Activated T-cell treated with anti-CD3 and anti-CD28 coated beads, Interleukin-2, amount 50 U/mL, for 1 hour (primary cell): Measurements from ENCODE around the gene OLFML3.
"Not testable (repeated sequence)": the region's sequence is repeated elsewhere in the genome, so short reads cannot be mapped to it uniquely, and the experiment has no call there.

Source experiments
- DNase-seq: peaks from one replicate; pipeline ENCODE4 v3.0.0-alpha.2; 2020

Gene OLFML3, protein sequence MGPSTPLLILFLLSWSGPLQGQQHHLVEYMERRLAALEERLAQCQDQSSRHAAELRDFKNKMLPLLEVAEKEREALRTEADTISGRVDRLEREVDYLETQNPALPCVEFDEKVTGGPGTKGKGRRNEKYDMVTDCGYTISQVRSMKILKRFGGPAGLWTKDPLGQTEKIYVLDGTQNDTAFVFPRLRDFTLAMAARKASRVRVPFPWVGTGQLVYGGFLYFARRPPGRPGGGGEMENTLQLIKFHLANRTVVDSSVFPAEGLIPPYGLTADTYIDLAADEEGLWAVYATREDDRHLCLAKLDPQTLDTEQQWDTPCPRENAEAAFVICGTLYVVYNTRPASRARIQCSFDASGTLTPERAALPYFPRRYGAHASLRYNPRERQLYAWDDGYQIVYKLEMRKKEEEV

DNA sequence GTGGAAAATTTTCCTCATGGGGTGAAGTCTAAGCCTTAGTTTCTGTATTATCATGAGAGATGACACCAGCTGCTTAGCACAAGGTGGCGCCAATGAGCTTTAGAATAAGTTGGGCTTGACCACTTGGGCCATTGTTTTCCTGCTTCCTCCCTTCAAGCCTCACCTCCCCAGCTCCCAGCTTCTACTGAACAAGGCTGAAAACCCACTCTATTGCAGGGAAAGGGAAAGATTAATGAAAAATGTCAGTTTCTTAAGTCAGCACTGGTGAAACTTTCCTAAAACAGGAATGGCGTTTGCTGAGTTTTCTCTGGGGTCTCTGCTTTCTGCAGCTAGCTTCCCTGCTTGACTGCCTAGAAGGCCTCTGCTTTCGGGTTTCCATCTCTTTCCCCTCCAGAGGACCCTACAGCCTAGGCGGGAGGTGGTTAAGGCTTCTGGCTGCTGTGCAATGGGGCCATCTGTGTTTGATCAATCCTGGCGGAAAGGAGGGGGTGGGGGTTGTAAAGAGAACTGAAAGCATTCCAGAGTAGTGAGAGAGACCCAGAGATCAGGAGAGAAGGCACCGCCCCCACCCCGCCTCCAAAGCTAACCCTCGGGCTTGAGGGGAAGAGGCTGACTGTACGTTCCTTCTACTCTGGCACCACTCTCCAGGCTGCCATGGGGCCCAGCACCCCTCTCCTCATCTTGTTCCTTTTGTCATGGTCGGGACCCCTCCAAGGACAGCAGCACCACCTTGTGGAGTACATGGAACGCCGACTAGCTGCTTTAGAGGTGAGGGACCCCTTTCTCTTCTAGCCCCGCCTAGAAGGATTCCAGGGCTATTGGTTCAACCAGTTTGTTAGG, at the start of gene OLFML3:
OLFML3 (plus strand) TSS at position 612 of the 840 bp plus-strand sequence; CDS start at position 655, 43 bp downstream.
- no peak for DNase-seq

DNA sequence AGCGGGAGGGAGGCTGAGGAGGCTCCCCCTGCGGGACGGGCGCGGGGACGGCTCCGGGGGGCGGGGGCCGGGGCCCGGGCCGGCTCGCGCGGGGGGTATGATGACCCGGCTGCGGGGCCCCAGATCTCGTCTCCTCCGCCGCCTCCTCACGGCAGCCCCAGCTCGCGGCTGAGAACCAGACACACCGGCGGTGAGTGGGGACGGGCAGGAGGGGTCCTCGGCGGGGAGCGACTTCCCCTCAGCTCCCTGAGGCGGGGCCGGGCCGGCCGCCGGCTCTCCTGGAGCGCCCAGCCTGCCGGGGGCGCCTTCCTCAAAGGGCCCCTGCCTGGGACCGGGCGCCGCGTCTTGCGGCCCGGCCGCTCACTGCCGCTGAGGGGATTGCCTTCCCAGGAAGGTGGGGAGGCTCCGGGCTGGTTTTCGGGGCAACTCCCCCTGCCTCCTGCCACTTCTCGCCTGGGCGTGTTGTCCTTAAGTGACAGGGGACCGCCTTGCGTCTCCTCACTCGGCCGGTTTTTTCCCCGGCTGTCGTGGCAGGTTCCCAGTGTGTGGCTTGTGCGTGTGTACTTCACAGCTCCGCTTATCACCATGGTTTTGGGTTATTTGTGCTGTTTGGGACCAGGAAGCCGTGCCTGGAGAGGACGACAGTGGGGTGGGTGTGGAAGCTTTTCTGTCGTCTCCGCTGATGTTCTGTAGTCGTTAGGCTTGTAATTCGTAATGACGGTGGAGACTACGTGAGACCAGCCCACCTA, 49.4 kb upstream of the OLFML3 start:
- peak; percentile 78 for DNase-seq

DNA sequence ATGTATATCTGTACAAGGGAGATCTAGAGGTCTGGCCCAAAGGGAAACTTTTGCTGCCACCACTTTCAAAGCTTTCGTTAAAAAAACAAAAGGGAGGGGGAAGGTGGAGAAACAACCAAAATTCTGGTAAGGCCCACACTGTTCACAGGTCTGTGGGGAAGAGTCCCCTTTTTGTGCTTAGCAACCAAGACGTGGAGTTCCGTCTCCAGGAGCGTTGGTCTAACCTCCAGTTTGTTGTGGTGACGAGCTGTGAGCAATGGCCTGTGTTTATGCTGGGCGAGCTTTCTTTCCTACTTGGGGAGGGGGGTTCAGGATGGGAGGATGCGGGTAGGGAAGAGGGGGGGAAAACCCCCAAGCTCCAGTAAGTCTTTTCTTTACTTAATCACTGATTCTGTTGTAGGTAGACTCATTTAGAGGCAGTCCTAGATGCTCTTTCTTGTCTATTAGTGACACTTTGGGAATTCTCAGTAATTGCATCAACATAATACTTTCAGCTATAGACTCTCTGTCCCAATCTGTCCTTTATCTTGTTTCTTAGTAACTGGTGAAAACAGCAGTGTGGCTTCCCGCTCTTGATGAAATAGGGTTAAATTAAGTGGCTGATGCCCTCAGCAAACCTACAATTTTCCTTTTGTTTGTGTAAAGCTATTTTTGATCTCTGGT, 48.6 kb upstream of the OLFML3 start:
- DNase-seq: peak; percentile 68

DNA sequence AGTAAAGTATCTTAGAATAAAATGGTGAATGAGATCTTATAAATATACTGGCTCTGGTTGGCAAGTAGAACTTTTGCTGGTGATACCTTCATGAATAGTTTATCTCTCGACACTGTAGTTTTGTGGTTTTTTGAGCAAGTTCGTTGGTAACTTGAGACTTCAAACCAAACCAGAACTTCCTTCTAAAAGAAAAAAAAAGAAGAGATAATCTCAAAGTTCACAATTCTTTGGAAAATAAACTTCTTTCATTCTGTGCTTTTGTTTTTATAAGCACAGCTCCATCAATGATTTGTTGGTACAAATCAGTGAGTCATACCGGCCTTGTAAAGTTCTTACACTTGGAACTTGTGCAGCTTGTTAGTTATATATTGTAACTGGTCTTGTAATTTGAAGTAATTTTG, 47.8 kb upstream of the OLFML3 start:
- DNase-seq: no peak

DNA sequence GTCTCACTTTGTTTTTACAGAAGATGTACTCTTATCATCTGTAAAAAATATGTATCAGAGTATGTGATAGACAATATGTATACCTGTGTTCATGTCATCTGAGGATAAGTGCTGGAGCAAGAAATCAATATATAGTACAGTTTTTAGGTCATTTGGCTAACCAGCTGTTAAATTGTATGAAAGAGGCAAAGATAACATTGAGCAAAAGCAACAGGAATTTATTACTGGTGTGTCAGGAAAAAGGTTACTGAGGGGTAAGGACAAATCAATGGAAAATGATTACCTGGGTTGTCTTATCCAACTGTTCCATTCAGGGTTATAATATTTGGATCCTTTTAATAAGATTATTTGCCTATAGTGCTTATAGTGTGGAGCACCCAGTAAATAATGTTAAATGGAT, 45.3 kb upstream of the OLFML3 start:
- DNase-seq: no peak

DNA sequence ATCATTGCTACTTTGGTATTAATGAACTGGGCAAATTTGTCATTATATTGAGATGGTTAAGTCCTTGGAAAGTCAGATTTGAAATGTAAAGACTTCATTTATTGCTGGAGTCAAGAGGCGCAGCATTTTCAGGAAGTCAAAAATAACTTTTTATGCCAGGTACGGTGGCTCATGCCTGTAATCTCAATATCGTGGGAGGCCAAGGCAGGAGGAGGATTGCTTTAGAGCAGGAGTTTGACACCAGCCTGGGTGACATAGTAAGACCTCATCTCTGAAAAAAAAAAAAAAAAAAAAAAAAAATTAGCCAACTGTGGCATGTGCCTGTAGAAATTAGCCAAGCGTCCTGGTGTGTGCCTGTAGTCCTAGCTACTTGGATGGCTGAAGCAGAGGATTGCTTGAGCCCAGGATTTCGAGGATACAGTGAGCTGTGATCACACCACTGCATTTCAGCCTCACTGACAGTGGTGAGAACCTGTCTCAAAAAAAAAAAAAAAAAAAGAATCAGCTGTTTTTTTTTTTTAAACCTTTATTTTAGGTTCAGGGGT, 44.7 kb upstream of the OLFML3 start:
- DNase-seq: no peak

DNA sequence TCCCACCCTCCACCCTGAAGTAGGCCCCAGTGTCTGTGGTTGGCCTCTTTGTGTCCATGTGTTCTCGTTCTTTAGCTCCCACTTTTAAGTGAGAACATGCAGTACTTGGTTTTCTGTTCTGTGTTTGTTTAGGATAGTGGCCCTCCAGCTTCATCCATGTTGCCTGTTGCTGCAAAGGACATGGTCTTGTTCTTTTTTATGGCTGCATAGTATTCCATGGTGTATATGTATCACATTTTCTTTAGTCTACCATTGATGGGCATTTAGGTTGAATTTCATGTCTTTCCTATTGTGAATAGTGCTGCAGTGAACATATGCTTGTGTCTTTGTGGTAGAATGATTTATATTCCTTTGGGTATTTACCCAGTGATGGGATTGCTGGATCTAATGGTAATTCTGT, 44.1 kb upstream of the OLFML3 start:
- DNase-seq: no peak

DNA sequence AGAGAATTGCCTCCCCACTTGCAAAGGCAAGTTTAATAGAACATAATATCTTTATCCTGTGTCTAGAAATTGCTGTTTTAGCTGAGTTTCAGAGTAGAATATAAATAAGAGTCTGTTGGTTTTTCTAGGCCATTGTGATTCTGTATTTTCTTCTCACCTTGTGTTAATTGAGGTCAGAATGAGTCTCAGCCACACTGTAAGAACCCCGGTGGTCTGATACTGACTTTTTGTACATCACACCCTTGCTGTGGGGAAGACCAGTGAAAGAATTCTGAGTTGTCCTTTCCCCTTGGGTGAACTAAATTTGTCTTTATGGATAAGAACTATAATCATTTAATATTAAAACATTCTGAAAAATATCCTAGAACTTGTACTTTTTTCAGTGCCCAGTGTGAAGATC, 43.3 kb upstream of the OLFML3 start:
- no peak for DNase-seq

DNA sequence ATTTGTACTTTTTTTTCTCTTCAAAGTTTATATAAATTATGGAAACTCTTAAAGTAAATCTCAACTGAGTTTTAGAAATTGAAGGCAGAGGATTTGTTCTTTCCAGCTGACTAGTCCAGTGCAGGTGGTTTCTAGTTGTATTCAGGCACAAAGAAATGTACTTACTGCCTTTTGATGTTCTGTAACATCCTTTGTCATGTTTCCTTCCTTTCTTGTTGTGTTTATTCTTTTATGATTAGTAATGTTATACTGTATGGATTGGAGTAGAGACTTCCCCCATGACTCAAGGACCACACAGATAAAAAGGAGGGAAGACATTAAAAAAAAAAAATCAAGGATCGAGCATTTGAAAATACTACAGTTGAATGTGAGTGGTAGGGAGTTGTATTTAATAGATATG, 42.1 kb upstream of the OLFML3 start:
- no peak for DNase-seq

DNA sequence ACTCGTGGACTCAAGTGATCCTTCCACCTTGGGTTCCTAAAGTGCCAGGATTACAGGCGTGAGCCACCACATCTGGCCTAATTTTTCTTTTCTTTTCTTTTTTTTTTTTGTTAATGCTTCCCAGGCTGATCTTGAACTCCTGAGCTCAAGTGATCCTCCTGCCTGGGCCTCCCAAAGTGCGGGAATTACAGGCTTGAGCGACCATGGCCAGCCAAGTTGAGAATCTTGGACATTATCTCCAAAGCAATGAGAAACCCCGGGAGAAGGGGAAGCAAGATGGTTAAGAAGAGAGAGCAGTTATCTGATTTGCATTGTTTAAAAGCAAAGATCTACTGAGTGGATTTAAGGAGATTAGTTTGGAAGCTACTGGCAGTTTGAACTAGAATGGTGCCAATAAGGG, 41.1 kb upstream of the OLFML3 start:
- no peak for DNase-seq

DNA sequence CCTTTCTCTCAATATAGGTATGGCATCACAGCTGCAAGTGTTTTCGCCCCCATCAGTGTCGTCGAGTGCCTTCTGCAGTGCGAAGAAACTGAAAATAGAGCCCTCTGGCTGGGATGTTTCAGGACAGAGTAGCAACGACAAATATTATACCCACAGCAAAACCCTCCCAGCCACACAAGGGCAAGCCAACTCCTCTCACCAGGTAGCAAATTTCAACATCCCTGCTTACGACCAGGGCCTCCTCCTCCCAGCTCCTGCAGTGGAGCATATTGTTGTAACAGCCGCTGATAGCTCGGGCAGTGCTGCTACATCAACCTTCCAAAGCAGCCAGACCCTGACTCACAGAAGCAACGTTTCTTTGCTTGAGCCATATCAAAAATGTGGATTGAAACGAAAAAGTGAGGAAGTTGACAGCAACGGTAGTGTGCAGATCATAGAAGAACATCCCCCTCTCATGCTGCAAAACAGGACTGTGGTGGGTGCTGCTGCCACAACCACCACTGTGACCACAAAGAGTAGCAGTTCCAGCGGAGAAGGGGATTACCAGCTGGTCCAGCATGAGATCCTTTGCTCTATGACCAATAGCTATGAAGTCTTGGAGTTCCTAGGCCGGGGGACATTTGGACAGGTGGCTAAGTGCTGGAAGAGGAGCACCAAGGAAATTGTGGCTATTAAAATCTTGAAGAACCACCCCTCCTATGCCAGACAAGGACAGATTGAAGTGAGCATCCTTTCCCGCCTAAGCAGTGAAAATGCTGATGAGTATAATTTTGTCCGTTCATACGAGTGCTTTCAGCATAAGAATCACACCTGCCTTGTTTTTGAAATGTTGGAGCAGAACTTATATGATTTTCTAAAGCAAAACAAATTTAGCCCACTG, 38.7 kb upstream of the OLFML3 start:
- peak; percentile 38 for DNase-seq

DNA sequence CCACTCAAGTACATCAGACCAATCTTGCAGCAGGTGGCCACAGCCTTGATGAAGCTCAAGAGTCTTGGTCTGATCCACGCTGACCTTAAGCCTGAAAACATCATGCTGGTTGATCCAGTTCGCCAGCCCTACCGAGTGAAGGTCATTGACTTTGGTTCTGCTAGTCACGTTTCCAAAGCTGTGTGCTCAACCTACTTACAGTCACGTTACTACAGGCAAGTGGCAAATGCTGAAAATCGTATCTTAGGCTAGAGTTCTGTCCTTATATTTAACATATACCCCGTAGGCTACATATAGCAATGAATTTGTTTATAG, 38.1 kb upstream of the OLFML3 start:
- DNase-seq: no peak

DNA sequence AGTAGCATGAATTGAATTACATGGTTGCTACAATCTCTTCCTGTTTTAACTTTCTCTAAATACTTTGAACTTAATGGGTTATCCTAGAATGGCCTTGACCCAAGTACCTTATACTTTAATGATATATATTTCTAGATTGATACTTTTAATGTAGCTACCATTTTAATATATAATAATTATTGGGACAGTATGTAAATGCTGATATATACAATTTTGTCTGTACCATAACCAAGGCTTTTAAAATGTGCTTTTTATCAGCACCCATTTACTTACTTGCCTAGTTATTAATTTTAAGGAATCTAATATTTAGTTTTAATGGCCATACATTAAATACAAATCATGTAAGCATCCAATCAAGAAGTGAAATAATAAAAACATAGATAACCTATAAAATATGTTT, 36.7 kb upstream of the OLFML3 start:
- no peak for DNase-seq

DNA sequence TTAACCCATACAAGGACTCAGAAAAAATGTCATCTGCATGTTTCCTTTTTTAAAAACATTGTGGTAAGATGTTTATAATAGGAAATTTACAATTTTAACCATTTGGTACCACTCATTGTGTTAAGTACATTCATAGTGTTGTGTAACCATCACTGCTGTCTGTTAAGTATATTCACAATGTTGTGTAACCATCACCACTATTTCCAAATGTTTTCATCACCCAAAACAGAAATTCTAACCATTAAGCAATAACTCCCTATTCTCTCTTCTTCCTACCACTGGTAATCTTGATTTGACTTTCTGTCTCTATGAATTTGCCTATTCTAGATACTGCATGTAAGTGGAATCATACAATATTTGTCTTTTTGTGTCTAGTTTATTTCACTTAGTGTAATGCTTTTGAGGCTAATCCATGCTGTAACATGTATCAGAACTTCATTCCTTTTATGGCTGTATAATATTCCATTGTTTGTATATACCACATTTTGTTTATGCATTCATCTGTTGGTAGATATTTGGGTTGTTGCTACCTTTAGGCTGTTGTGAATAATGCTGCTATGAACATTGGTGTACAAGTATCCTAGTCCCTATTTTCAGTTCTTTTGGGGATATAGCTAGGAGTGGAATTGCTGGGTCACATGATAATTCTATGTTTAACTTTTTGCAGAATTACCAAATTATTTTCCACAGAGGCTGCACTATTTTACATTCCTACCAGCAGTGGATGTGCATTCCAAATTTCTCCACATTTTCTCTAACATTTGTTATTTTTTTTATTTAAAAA, 36.1 kb upstream of the OLFML3 start:
- no peak for DNase-seq

DNA sequence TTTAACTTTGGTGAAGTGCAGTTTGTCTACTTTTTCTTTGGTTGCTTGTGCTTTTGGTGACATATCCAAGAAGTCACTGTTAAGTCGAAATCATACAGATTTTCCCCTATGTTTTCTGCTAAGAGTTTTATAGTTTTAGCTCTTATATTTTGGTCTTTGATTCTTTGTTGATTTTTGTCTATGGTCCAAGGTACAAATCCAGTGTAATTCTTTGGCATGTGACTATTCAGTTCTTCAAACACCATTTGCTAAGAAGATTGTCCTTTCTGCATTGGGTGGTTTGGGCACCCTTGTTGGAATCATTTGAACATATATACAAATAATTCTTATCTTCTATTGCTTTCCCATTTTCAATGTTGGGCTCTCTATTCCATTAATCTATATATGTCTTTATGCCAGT, 33.9 kb upstream of the OLFML3 start:
- DNase-seq: no peak

DNA sequence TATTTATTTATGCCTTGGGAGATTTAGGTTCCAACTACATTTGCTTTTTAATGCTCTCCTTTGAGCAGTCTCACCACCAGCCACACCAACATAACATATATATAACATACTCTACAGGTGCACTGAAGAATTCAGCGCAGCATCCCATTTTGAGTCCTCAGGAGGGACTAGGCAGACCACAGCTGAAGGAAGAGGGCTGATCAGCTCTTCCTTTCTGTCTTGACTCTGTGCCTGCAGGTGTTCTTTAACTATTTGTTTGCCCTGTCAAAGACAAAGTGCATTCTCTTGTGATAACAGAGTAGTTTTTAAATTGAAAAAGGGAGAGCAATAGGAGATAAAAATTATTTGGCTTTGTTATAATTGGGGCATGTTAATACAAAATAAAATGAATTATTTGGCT, 33.2 kb upstream of the OLFML3 start:
- no peak for DNase-seq

DNA sequence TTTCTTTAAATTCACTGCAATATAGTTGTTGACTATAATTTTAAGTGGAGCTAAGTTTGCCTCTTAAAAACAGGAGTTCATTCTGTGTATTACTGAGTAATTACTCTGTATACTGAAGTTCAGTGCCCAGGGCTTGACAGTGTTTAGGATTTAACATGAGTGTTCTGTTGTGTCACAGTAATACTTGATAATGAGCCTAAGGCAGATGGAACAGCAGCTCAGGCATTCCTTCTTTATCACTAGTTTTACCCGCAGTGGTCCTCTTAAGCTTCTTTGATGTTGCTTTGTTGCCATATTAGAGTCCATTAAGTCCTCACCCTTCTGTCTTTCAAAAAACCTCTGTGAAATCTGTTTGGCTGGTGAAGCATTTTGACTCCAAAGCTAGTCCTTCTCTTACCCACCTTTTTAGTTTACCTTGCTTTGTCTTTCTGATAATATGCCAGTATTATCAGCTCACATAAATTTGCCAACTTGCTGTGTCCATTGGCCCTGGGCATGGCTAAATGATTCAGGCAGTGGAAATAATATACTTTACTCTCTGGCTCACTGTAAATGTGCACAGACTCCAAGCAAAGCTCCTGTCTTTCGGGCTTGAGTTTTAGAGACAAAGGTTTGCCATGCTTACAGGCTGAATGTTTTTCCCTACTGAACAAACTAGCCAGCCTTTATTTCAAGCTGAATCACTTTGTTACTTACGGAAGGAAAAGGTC, 32.4 kb upstream of the OLFML3 start:
- DNase-seq: no peak

DNA sequence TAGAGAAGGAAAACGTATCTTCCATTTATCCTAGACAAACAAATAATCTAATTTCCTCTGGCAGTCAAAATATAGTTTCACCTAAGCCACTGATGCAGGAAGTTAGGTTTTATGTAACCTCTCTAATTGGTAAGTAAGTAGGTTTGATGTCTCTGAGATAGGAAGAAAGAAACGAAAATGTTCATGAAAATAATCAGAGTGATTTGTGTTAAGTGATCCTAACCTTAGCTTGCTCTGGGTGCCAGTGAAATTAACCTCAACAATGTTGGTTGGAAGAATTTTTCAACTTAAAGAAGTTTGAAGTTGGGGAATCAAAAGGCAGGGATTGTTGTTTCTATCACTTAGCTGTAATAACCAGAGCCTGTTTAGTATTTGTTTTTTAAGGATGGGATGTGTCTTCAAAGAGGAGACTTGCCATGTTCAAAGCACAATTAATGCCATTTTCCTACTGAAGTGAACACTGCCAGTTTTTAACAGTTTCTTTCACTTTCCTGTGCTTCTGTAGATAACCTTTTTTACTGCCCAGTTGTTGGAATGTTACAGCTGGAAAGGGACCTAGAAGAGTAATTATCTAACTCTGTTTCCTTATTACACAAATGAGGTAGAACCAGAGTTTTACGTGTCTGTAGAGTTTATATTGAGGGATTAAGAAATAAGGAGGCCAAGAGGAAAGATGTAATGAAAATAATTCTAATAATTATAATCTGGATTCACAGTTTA, 31.7 kb upstream of the OLFML3 start:
- DNase-seq: no peak

DNA sequence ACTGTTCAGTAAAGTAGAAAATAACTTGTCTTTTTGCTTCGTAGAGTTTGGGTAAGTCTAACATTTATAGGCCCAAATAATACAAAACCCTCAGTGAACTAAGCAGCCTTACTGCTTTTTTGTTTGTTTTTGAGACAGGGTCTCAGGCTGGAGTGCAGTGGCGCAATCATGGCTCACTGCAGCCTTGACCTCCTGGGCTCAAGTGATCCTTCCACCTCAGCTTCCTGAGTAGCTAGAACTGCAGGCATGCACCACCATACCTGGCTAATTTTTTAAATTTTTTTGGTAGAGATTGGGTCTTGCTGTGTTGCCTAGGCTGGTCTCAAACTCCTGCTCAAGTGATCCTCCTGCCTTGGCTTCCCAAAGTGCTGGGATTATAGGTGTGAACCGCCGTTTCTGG, 31.1 kb upstream of the OLFML3 start:
- DNase-seq: not testable (repeated sequence)

DNA sequence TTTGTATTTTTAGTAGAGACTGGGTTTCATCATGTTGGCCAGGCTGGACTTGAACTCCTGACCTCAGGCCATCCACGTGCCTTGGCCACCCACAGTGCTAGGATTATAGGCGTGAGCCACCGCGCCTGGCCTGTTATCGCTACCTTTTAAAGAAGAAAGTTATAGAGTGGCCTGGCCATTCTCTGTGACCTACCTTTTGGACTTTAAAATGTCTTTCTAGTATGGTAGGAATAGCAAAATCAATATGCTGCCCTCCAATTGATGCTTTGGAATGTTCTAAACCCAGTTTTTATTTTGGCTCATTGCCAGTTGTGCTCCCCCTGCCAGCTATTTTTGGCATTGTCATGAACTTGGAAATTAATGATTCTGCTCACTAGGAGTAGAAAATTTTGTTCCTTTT, 30.3 kb upstream of the OLFML3 start:
- no peak for DNase-seq
